Tibial nerve (tissue), 4 donors: ENCODE data around the gene COPS9.

Experiments
- EP300 ChIP-seq, 2 donors: sonication (generic); formaldehyde crosslinking; IDR thresholded peaks; one replicate each; pipeline ENCODE4 v1.6.1; 2017; ENCODE audit warnings: antibody characterized with exemption in 2 of 2, mild to moderate bottlenecking in 1 of 2
- POLR2A ChIP-seq, 2 donors: fragments of 450-650 bp; IDR thresholded peaks; one replicate each; pipeline ENCODE4 v1.6.1; 2017; ENCODE audit warnings: antibody characterized with exemption in 2 of 2, mild to moderate bottlenecking in 2 of 2, moderate library complexity in 2 of 2
- TF ChIP-seq, protein P1 (sequence below), 5 experiments: fragments of 200-600 bp in 3 of 5; fragments of 450-650 bp in 2 of 5; sonication (generic) in 3 of 5; IDR thresholded peaks; one replicate each; pipeline ENCODE4 v1.5.1; 2016 to 2019; ENCODE audit warnings: antibody characterized with exemption in 5 of 5, mild to moderate bottlenecking in 3 of 5, moderate library complexity in 2 of 5

DNA sequence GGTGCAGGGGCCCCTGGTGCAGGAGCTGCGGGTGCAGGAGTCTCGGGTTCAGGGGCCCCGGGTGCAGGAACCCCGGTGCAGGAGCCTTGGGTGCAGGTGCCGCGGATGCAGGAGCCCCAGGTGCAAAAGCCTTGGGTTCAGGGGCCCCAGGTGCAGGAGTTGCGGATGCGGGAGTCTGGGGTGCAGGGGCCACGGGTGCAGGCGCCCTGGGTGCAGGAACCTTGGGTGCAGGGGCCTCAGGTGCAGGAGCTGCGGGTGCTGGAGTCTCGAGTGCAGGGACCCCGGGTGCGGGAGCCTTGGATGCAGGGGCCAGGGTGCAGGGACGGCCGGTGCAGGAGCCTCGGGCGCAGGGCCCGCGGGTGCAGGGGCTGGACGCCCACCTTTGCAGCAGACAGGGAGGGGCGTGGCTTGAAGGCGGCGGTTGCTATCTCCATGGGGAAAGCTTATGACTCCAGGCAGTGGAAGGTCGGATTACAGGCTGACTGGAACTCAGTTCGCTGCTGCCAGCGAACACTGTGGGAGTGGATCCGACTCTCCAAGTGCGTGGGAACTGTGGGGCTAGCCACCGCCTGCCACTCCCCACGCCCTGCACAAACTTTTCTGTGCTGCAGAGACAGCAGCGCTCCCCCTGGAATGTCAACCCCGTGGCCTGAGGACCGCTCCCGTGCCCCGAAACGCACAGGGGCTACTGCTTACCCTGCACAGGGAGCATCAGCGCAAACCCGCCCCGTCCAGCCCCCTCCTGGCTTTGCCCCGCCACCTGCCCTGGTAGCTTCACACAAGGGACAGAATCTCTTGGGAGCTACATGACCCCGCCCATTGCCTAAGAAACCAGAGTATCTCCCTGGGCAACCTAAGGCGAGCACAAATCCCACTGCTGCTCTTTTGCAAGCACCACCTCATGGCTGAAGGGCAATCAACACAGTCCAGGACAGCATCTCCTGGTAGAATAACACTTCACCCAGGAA, 40.3 kb downstream of the COPS9 start:
- TF ChIP-seq, protein P1, sequence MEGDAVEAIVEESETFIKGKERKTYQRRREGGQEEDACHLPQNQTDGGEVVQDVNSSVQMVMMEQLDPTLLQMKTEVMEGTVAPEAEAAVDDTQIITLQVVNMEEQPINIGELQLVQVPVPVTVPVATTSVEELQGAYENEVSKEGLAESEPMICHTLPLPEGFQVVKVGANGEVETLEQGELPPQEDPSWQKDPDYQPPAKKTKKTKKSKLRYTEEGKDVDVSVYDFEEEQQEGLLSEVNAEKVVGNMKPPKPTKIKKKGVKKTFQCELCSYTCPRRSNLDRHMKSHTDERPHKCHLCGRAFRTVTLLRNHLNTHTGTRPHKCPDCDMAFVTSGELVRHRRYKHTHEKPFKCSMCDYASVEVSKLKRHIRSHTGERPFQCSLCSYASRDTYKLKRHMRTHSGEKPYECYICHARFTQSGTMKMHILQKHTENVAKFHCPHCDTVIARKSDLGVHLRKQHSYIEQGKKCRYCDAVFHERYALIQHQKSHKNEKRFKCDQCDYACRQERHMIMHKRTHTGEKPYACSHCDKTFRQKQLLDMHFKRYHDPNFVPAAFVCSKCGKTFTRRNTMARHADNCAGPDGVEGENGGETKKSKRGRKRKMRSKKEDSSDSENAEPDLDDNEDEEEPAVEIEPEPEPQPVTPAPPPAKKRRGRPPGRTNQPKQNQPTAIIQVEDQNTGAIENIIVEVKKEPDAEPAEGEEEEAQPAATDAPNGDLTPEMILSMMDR (IDR thresholded peaks at IDR 0.05) = no peak
- TF ChIP-seq POLR2A (IDR thresholded peaks at IDR 0.05) (no peak), EP300 (IDR thresholded peaks at IDR 0.05) (no peak)
